Renal cortex interstitium (tissue), 15 donors: Measurements from ENCODE around the gene OR8K1. TPM values are rescaled to one million over a fixed set of nuclear protein-coding genes. Genes with fewer than 3 reads are reported as not detected.

ENCODE experiments used
- DNase-seq, 11 donors: peaks; one replicate each; pipeline ENCODE4 v3.0.0-alpha.2; 2013; ENCODE audit warnings: low read depth in 9 of 11, low spot score in 4 of 11; ENCODE audit errors: extremely low read depth in 1 of 11
- long read RNA-seq, 16 experiments: transcript quantifications; one replicate each; lab custom pipeline, GENCODE V29; 2026
- polyA plus RNA-seq, 3 donors: library from polyadenylated mRNA; unstranded; fragments of 120-200 nt; gene quantifications; one replicate each; pipeline ENCODE4 v1.2.1, GENCODE V29; 2013; ENCODE audit not compliant: insufficient read length in 3 of 3

The OR8K1 gene
- polyA plus RNA-seq = not detected
- long read RNA-seq, donor 1 = 0 reads
- long read RNA-seq, donor 2 = 0 reads
- long read RNA-seq, donor 3 = 0 reads
- long read RNA-seq, donor 4 = 0 reads
- long read RNA-seq, donor 5 = 0 reads
- long read RNA-seq, donor 6 = 0 reads
- long read RNA-seq, donor 7 = 0 reads
- long read RNA-seq, donor 8 = 0 reads
- long read RNA-seq, donor 9 = 0 reads
- long read RNA-seq, donor 10 = 0 reads
- long read RNA-seq, donor 11 = 0 reads
- long read RNA-seq, donor 12 = 0 reads
- long read RNA-seq, donor 13 = 0 reads
- long read RNA-seq, donor 14 = 0 reads
- long read RNA-seq, donor 15 = 0 reads
- long read RNA-seq, donor 16 = 0 reads

DNA sequence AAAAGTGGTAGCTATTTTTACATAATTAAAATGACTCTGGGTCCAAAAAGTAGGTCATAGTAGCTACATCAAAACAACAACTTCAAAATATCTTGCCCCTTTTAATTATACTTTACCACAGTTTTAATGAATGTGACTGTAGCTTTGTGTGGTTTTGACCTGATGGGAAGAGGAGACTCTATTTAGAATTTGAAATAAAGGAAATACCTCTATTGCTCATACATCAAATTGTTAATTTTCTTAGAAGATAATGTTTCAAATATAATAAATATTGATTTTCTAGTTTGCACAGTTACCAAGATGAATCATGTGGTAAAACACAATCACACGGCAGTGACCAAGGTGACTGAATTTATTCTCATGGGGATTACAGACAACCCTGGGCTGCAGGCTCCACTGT, at the start of gene OR8K1:
TSS of gene OR8K1 (plus strand) at position 301 of the 400 bp plus-strand sequence. CDS start at position 301, 0 bp downstream.
- no peak for DNase-seq

DNA sequence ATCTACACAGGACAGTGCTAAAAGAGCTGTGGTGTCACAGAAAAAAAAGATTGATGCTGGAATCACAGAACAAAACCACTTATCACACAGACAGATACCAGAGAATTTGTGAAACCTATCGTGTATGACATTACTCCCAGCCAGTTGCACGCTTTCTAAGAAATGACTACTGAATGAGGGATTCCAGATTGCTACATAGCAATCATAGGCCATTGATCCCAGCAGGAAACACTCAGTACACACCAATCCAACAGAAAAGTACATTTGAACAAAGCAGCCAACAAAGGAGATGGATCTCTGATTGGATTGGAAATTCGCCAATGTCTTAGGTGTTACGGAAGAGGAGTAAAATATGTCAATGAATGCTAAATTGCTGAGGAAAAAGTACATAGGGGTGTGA, 48.9 kb upstream of the OR8K1 start:
- DNase-seq = no peak

DNA sequence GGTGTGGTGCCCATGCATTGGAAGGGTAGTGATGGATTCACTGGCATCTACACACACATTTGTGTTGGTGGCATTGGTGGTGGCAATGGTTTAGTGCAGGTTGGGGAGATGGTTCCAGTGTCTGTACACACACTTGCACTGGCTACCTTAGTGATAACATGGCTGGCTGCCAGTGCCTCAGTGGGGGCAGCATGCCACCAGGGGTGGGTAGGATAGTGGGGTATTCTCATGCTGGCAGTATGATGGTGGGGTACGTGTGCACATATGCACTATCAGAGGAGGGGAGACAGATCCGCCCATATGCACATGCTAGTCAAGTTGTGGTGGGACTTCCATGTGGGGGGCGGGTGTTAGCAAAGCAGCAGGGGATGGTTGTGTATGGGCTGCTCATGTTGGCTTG, 38.0 kb upstream of the OR8K1 start:
- no peak for DNase-seq

DNA sequence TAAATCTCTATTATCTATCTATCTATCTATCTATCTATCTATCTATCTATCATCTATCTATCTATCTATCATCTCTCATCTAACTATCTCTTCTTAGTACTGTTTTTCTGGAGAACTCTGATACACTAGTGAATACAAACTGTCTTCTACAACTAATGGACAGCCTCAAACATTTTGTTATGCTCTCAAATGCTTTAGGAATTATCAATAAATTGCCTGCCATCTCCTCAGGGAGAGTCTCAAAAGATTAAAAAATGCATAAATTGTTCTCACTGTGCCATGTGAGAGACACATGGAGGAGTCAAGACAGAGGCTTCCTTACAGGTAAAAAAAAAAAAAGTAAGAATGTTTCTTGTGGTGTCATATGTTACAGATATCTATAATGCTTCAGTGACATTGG, 31.0 kb upstream of the OR8K1 start, which contains the start of gene OR8K3:
TSS of gene OR8K3 (plus strand) at position 301 of the 400 bp plus-strand sequence. CDS start 3,163 bp downstream, outside the sequence.
- no peak for DNase-seq

DNA sequence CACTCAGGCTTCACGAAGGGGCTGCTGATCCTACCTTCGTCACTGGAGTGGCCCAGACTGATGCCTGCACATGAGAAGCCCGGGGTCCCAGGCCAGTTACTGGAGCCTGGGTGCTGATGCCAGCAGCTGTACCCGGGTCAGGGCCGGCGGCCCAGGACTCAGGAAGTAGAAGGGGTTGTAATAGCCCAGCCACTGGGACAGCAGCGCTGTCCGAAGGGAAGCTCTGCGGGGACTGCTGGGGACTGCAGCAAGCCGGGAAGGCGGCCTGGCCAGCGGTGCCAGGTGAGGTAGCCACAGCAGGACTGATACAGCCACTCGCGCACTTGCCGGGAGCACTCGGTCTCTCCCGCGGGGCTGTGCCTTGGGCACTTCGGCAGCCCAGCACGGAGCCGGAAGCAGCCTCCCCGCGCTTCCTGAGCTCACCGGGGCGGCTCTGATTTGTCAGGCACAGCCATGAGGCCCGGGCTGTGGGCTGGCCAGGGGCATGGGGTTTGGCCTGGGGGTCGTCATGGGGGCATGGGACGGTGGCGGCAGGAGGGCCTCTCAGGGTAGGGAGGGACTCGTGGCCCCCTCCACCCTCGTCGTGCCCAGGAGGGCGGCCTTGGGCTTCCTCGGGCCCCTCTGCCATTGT, 13.9 kb upstream of the OR8K1 start:
- no peak for DNase-seq

DNA sequence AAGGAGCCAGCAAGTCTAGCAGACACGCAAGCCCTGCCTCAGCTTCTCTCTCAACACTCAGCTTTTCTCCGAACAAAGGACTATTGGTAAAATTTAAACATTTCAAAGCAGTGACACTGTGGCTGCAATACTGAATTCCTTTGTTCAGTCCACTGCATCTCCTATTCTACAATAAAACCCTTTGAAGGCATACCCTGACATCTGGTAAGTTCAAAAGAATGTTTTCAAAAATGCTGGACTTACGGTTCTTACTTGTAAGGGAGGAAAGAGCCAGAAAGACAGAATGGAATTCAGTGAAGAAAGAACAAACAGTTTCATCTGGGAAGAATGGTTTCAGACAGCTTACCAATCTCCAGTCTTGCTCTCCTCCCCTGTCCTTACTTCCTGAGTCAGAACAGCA, 12.7 kb upstream of the OR8K1 start:
- DNase-seq = no peak

DNA sequence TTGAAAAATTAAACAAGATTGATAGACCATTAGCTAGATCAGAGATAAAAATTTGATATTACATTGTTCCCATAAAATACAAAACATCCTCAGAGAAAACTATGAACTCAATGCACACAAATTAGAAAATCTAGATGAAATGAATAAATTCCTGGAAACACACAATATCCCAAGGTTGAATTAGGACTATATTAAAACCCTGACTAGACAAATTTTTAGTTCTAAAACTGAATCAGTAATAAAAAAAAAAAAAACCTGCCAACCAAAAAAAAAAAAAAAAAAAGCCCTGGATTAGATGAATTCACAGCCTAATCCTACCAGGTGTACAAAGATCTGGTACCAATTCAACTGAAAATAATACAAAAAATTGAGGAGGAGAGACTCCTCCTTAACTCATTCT, 5.5 kb upstream of the OR8K1 start:
- no peak for DNase-seq

DNA sequence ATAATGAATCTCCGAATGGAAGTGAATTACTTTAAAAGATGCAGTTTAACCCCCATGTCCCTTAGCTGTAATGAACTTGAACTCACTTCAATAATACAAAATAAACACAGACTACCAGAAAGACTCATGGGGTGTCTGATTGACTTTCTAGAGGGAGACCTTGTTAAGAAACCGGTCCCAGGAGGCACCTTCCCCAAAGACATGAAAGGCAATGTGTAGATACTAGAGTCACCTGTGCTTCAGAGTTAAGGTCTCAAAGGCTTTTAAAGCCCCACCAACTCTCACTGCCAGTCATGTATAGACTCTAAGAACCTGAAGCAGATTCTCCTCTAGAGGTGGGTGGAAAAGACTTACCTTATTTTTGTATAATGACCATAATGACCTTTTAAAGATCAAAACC, 8.2 kb downstream of the OR8K1 start, which contains the start of gene OR8J1:
TSS of gene OR8J1 (plus strand) at position 301 of the 400 bp plus-strand sequence. CDS start 5,956 bp downstream, outside the sequence.
- DNase-seq = no peak

DNA sequence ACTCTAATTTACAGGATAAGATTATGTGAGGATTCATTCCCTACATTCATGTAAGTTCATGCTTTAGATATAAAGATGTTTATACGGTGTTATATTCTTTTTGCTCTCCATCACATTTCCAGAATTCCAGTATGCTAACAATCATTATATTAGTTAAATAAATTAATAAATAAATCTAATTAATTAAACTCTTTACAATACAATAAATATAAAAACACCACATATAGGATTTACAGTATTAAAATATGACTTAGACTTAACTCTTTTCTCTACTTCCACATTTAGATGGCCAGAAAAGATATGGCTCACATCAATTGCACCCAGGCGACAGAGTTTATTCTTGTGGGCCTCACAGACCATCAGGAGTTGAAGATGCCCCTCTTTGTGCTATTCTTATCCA, 29.5 kb downstream of the OR8K1 start, which contains the start of gene OR8U1:
TSS of gene OR8U1 (plus strand) at position 301 of the 400 bp plus-strand sequence. CDS start at position 301, 0 bp downstream.
- no peak for DNase-seq

DNA sequence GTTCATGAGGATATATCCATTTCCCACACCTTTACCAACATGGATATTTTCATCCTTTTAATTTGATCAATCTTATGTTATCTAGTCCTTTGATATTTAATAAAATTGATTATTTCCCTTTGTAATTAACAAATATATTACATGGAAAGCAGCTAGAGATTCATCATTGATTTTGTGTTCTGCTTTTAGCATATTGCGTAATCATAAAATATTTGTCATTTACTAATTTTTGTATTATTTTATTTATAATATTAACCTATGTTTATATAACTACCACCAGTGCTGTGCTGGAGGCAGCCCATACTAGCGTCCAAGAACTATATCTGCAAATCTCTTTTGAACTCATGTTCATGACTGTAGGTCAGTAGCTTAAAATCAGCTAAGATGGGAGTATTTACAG, 34.3 kb downstream of the OR8K1 start:
- DNase-seq = no peak

DNA sequence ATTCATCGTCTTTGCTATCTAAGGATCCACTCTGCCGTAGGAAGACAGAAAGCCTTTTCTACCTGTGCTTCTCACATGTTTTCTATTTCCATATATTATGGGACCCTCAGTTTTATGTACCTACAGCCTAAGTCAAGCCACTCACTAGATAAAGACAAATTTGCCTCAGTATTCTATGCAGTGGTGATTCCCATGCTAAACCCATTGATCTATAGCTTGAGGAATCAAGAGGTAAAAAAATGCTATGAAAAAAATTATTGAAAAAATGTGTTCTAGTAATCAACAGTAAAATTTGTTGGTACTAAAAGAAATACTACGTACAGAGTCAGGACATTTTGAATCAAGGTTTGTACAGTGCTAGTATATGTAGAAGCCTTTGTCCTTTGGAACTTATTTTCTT, 48.5 kb downstream of the OR8K1 start:
- DNase-seq = no peak

DNA sequence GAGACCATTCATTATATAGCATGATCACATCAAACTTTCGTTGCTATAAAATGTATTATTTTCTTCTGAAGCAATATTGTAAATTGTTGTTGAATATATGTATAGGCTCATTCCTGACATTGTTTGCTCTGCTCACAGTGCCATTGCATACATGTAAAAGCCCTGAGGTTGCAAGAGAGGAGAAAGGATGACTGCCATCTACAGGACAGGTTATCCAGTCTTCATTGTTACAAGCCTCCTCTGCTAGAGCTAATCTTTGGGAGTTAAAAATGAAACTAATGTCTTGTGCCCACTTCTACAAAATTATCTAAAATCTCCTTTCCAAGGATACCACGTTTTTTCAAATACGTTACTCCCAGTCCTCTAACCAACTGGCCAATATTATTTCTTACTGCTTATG, 50.2 kb downstream of the OR8K1 start:
- DNase-seq = no peak

Other genes starting within 250 kb of the OR8K1 start
- under 1 TPM in 1 of 3 donors, not detected in 2; 0.05 TPM for gene OR8H2, start 242.4 kb upstream of the OR8K1 start, polyA plus RNA-seq
- gene OR8H3, start 223.7 kb upstream of the OR8K1 start, polyA plus RNA-seq = not detected
- gene OR8J3, start 205.8 kb upstream of the OR8K1 start, polyA plus RNA-seq = not detected
- gene OR8K5, start 185.7 kb upstream of the OR8K1 start, polyA plus RNA-seq = not detected
- not detected for gene OR5J2, start 169.4 kb upstream of the OR8K1 start, polyA plus RNA-seq
- gene OR5T2, start 111.8 kb upstream of the OR8K1 start, polyA plus RNA-seq = not detected
- gene OR5T3, start 93.8 kb upstream of the OR8K1 start, polyA plus RNA-seq = not detected
- gene OR5T1, start 71.9 kb upstream of the OR8K1 start, polyA plus RNA-seq = not detected
- not detected for gene OR8H1, start 53.8 kb upstream of the OR8K1 start, polyA plus RNA-seq
- gene OR8K3, start 30.9 kb upstream of the OR8K1 start, polyA plus RNA-seq = not detected
- gene OR8J1, start 8.3 kb downstream of the OR8K1 start, polyA plus RNA-seq = not detected
- not detected for gene OR8U1, start 29.6 kb downstream of the OR8K1 start, polyA plus RNA-seq
- not detected for gene OR5AL1, start 66.7 kb downstream of the OR8K1 start, polyA plus RNA-seq
- not detected for gene OR5M3, start 127.3 kb downstream of the OR8K1 start, polyA plus RNA-seq
- not detected for gene OR5M8, start 145.3 kb downstream of the OR8K1 start, polyA plus RNA-seq
- gene OR5M11, start 197.2 kb downstream of the OR8K1 start, polyA plus RNA-seq = not detected
- not detected for gene OR5M10, start 231.7 kb downstream of the OR8K1 start, polyA plus RNA-seq